Head of caudate nucleus (tissue), 42 donors: ENCODE data around the gene SGCD.

ENCODE experiments used
- DNase-seq, 42 donors: peaks; one replicate each; pipeline versions ENCODE4 v3.0.0 to v3.0.0-alpha.2; 2020 to 2021; ENCODE audit warnings: mixed read lengths in 7 of 42
- intact Hi-C: fragments of 100-400 bp; cut with DNase I; formaldehyde crosslinking; loops from one replicate; pipeline ENCODE4 v1.15.0; 2022

SGCD gene

DNA sequence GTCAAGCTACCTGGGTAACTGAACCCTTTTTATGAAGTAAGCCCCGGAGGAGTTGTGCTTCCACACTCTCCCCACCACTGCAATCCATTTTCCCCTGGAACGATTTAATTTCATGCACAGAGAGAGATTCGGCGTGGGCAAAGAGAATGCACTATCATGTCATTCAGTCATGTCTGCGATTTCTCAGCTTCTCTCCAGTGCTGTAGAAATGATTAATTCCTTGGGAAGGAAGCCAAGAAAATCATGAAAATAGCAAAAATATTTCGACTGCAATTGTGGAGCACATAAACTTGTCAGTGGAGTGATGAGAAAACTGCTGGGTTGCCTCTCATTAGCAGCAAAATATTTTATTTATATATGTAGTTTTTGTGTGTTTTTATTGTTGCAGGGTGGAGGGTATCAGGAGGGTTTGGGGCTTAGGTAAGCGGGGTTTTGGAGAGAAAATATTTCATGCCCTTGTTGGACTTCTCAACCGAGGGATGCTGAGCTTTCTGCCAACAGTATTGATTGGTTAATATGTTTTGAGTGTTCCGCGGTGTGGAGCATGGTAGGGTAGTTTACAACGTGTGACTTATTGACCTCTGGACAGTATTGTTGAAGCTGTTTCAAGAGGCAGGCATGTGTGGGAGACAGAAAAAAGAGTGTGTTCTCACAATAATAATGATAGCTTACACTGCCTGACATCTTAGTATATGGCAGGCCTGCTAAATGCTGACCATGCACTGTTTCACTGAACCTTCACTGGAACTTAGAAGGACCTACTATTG, 69.3 kb downstream of the SGCD start:
- peak in 28 of 42 donors; percentile 12 to 79 (median 44) for DNase-seq
- intact Hi-C loops = no loop called here

GRCh38 chr5:156396830-156397081, 69.8 kb downstream of the SGCD start:
- no peak for DNase-seq

DNA sequence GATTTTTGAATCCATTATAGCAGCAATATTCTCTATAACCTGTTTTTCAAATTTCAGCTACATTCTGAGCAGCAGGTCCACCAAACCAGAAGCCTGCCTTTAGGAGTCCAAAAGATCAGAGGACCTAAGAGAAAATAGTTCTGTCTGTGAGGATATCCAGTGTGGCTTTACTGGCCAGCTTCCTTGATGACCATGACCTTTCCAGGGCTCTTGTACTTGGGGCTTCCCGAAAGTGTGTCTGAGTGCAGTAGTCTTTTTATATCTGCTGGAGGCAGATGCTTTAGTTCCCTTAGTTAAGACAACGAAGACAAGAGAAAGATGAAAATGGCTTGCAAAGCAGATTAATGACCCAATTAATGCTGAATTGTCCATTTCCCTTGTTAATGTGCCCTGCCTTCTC, 72.4 kb downstream of the SGCD start:
- no peak for DNase-seq
- intact Hi-C loops = no loop called here

More at GRCh38 chr5:156396830-156397081, 69.8 kb downstream of the SGCD start:
- intact Hi-C loops = no loop called here

- intact Hi-C loops = no loop called here
- DNase-seq = no peak
Observed at GRCh38 chr5:156400231-156400986, 73.4 kb downstream of the SGCD start.

- DNase-seq = no peak
- intact Hi-C loops = no loop called here
Observed at GRCh38 chr5:156401804-156402203, 74.8 kb downstream of the SGCD start.

GRCh38 chr5:156402387-156402921, 75.5 kb downstream of the SGCD start:
- DNase-seq = peak in 16 of 42 donors; percentile 10 to 66 (median 22)
- intact Hi-C loops = no loop called here

DNA sequence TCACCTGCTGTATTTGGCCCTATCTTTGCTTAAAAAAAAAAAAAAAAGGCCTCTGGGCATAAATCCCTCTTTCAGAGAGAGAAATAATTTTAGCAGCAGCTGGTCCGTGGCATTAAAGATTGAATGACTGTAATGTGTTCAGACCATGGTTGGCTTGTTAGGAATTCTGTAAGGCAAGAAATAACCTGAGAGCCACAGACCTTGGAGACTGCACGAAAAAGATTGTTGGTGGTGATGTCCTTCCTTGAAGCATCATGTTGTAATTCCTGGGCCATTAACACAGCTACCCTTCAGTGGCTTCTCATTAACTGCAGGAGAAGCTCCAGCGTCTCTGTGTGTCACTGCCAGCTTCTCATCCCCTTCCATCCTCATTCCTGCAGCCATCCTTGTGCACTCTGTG, 79.0 kb downstream of the SGCD start:
- no peak for DNase-seq
- intact Hi-C loops = no loop called here

DNA sequence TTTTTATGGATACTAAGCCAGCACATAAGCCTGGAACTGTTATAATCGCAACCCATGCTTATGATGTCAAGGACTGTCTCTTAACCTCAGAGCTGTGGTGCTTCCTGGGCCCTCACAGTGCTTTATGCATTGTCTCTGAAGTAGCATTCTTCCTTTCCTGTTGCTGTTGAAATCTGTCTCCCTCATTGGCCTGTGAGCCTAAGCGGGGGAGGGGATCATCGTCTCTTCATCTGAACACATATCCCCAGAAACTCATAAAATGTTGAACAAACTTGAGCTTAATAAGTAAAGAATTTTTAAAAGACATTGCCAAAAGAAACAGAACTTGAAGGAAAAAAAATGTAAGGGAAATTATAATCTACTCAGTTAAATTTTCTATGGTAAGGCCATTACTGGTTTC, 80.3 kb downstream of the SGCD start:
- no peak for DNase-seq

DNA sequence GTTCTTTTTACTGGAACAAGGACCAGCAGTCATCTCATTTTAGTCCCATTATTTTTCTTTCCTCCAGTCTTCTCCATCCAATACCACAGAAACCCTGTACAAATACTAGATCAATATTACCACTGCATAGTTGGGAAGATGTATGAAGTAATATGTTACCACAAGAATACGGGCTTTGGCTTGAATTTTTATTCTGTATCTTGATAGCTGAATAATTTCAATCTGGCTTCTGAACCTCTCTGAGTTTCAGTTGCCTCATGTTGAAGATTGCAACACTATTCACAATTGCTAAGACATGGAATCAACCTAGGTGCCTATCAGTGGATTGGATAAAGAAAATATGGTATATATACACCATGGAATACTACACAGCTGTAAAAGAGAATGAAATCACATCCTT, 82.9 kb downstream of the SGCD start:
- intact Hi-C loops = no loop called here
- no peak for DNase-seq

More for the DNA sequence above, 80.3 kb downstream of the SGCD start:
- intact Hi-C loops = no loop called here

GRCh38 chr5:156411185-156411613, 84.2 kb downstream of the SGCD start:
- intact Hi-C loops = no loop called here

DNA sequence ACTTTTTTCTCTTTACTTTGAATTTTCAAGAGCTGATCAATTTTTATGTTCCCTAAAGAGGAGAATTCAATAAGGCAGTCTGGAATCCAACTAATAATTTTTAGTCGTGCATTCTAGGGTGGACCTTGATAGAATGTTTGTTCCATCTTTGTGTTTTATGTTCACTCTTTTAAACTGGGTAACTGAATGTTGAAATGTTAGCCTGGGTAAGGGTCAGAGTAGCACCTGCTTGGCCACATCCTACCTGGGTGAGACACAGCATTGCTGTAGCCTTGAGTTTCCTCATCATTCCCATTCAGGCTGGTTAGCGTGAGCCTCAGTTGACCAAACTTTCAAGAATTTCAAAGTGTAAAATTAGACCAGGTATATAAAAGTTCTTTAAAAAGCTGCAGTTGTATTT, 85.0 kb downstream of the SGCD start:
- intact Hi-C loops = no loop called here
- DNase-seq = no peak

More at GRCh38 chr5:156411185-156411613, 84.2 kb downstream of the SGCD start:
- DNase-seq = no peak

- DNase-seq = no peak
- intact Hi-C loops = no loop called here
Observed at GRCh38 chr5:156414391-156414790, 87.4 kb downstream of the SGCD start.

GRCh38 chr5:156419661-156420060, 92.7 kb downstream of the SGCD start:
- DNase-seq = no peak
- intact Hi-C loops = no loop called here

GRCh38 chr5:156420665-156421064, 93.7 kb downstream of the SGCD start:
- intact Hi-C loops = no loop called here
- DNase-seq = no peak

- no peak for DNase-seq
- intact Hi-C loops = no loop called here
Observed at GRCh38 chr5:156421798-156422197, 94.8 kb downstream of the SGCD start.

GRCh38 chr5:156423597-156423996, 96.6 kb downstream of the SGCD start:
- DNase-seq = no peak
- intact Hi-C loops = no loop called here

DNA sequence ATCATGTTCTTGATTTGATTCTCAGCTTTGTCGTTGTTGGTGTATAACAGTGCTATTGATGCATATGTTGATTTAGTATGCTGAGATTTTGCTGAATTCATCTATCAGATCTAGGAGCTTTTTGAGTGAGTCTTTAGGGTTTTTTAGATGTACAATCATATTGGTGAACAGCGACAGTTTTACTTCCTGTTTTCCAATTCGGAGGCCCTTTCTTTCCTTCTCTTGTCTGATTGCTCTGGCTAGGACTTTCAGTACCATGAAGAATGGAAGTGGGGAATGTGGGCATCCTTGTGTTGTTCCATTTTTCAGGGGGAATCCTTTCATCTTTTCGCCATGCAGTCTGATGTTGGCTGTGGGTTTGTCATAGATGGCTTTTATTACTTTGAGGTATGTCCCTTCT, 100.4 kb downstream of the SGCD start:
- intact Hi-C loops = no loop called here
- no peak for DNase-seq

- intact Hi-C loops = no loop called here
Observed at GRCh38 chr5:156431956-156432829, 105.2 kb downstream of the SGCD start.

GRCh38 chr5:156432830-156433105, 105.8 kb downstream of the SGCD start:
- intact Hi-C loops = no loop called here
- peak in 12 of 42 donors; percentile 9 to 56 (median 22) for DNase-seq

More at GRCh38 chr5:156431956-156432829, 105.2 kb downstream of the SGCD start:
- DNase-seq = no peak

DNA sequence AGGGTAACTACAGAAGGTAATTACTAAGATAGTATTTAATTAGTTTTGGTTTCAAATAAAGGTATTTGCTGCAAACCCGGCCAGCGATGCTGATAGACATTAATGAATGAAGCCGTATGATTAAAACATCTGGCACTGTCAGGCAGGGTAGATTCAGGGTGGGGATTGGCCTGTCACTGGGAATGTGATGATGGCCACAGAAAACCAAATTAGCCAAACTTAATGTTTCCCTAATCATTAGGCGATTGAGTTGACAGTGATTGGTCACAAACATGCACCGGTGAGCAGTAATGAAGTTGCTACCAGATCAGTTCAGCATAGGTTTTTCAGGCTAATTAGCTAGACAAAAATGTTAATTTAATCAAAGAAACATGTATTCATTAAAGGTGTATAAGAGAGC, 107.5 kb downstream of the SGCD start:
- DNase-seq = no peak
- intact Hi-C loops = no loop called here
